ENCODE data around the gene ACHE. TPM values are rescaled to one million over a fixed set of nuclear protein-coding genes. Genes with fewer than 3 reads are reported as not detected.
"Not testable (repeated sequence)": the region's sequence is repeated elsewhere in the genome, so short reads cannot be mapped to it uniquely, and the experiment has no call there.

ACHE gene
- total RNA-seq, 1 donor from 2014 or later: 0.09 TPM

DNA sequence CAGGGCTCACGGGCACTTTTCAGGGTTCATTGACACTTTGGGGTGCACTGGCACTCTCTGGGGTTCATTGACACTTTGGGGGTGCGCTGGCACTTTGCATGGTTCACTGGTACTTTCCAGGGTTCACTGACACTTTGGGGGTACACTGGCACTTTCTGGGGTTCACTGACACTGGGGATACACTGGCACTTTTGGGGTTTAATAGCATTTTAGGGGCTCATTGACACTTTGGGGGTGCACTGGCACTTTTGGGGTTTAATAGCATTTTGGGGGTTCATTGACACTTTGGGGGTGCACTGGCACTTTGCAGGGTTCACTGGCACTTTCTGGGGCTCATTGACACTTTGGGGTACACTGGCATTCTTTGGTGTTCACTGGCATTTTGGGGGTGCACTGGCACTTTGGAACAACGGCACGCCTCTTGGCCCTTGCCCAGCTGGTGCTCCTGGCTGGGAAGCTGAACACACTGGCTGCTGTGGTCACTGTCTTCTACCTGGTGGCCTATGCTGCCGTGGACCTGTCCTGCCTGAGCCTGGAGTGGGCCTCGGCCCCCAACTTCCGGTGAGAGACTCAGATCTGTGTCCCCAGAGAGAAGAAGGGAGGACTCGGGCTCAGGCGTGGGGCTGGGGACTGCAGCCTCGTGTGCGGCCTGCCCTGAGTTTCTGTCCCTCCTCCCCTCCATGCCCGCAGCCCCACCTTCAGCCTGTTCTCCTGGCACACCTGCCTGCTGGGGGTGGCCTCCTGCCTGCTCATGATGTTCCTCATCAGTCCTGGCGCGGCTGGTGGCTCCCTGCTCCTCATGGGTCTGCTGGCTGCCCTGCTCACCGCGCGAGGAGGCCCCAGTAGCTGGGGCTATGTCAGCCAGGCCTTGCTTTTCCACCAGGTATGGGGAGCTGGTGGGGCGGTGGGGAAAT is 34.7 kb downstream of the ACHE start:
- Mint-ChIP-seq H3K27me3 (ENCODE audit: low read depth) (no peaks in the 10 kb centered on the region), H3K27ac (no peak overlapping the region), H3K4me3 (ENCODE audit: low read depth) (no peak overlapping the region), H3K4me1 (ENCODE audit: low read depth) (no peaks in the 10 kb centered on the region), H3K36me3 (ENCODE audit: low read depth) (peaks cover 40% of the 10 kb centered on the region), H3K9me3 (no peaks in the 10 kb centered on the region)
- no peak for DNase-seq (ENCODE audit: low spot score)
- intact Hi-C loops (cut with micrococcal nuclease): no loop called here

GRCh38 chr7:100859856-100860255 is 35.8 kb downstream of the ACHE start:
- H3K36me3 Mint-ChIP-seq (ENCODE audit: low read depth): peaks cover 45% of the 10 kb centered on the region
- intact Hi-C loops (cut with micrococcal nuclease): no loop called here
- no peaks in the 10 kb centered on the region for H3K9me3 Mint-ChIP-seq
- no peaks in the 10 kb centered on the region for H3K27me3 Mint-ChIP-seq (ENCODE audit: low read depth)
- H3K27ac Mint-ChIP-seq: no peak overlapping the region
- H3K4me1 Mint-ChIP-seq (ENCODE audit: low read depth): no peaks in the 10 kb centered on the region
- no peak overlapping the region for H3K4me3 Mint-ChIP-seq (ENCODE audit: low read depth)
- no peak for DNase-seq (ENCODE audit: low spot score)

DNA sequence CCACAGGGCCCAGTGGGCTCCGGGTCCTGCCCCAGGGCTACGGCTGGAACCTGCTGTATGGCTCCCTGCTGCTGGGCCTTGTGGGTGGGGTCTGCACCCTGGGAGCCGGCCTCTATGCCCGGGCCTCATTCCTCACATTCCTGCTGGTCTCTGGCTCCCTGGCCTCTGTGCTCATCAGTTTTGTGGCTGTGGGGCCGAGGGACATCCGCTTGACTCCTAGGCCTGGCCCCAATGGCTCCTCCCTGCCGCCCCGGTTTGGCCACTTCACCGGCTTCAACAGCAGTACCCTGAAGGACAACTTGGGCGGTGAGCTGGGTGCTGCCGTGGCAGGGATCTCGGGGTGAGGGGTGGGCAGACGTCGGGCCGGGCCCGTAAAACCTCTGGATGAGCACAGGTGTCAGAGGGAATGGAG is 38.8 kb downstream of the ACHE start:
- H3K36me3 Mint-ChIP-seq (ENCODE audit: low read depth): peaks cover 29% of the 10 kb centered on the region
- intact Hi-C loops (cut with micrococcal nuclease): no loop called here
- no peak overlapping the region for H3K4me3 Mint-ChIP-seq (ENCODE audit: low read depth)
- DNase-seq (ENCODE audit: low spot score): no peak
- H3K27ac Mint-ChIP-seq: no peak overlapping the region
- no peaks in the 10 kb centered on the region for H3K9me3 Mint-ChIP-seq
- H3K27me3 Mint-ChIP-seq (ENCODE audit: low read depth): no peaks in the 10 kb centered on the region
- H3K4me1 Mint-ChIP-seq (ENCODE audit: low read depth): peaks cover 2% of the 10 kb centered on the region

DNA sequence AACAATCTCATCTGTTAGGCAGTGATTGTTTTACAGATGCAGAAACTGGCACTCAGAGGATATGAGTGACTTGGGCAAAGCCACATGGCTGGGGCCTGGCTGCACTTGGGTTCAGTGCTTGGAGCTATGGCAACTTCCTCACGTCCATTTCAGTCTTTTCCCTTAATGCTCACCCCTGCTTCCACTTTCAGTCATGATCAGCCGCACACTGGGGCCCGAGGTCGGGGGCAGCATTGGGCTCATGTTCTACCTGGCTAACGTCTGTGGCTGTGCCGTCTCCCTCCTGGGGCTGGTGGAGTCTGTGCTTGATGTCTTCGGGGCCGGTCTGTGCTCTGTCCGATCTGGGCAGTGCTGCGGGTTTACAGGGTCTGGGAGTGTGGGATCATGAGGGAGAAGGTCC is 40.2 kb downstream of the ACHE start:
- Mint-ChIP-seq H3K27ac (no peak overlapping the region), H3K4me1 (ENCODE audit: low read depth) (peaks cover 3% of the 10 kb centered on the region), H3K9me3 (no peaks in the 10 kb centered on the region), H3K4me3 (ENCODE audit: low read depth) (no peak overlapping the region), H3K36me3 (ENCODE audit: low read depth) (peaks cover 24% of the 10 kb centered on the region), H3K27me3 (ENCODE audit: low read depth) (no peaks in the 10 kb centered on the region)
- no peak for DNase-seq (ENCODE audit: low spot score)
- intact Hi-C loops (cut with micrococcal nuclease): no loop called here

GRCh38 chr7:100854899-100855298 is 40.8 kb downstream of the ACHE start:
- DNase-seq (ENCODE audit: low spot score); H3K4me3 Mint-ChIP-seq (ENCODE audit: low read depth); H3K27ac Mint-ChIP-seq; H3K9me3 Mint-ChIP-seq; intact Hi-C loops (cut with micrococcal nuclease); H3K27me3 Mint-ChIP-seq (ENCODE audit: low read depth); H3K4me1 Mint-ChIP-seq (ENCODE audit: low read depth): not testable (repeated sequence)
- peaks cover 18% of the 10 kb centered on the region for H3K36me3 Mint-ChIP-seq (ENCODE audit: low read depth)

GRCh38 chr7:100854146-100854895 is 41.4 kb downstream of the ACHE start:
- H3K27ac Mint-ChIP-seq: no peak overlapping the region
- no peaks in the 10 kb centered on the region for H3K27me3 Mint-ChIP-seq (ENCODE audit: low read depth)
- no peaks in the 10 kb centered on the region for H3K9me3 Mint-ChIP-seq
- peak overlapping the region; percentile 93 for H3K4me3 Mint-ChIP-seq (ENCODE audit: low read depth)
- H3K36me3 Mint-ChIP-seq (ENCODE audit: low read depth): peaks cover 14% of the 10 kb centered on the region
- no peak for DNase-seq (ENCODE audit: low spot score)
- intact Hi-C loops (cut with micrococcal nuclease): no loop called here
- H3K4me1 Mint-ChIP-seq (ENCODE audit: low read depth): peaks cover 3% of the 10 kb centered on the region

- H3K4me1 Mint-ChIP-seq (ENCODE audit: low read depth): peaks cover 3% of the 10 kb centered on the region
Measured at GRCh38 chr7:100852048-100852872, 43.4 kb downstream of the ACHE start, which contains the start of gene SLC12A9. Gene SLC12A9 (plus strand): TSS chr7:100852713. CDS start chr7:100854198, 1,485 bp downstream.

GRCh38 chr7:100847360-100847759 is 48.3 kb downstream of the ACHE start:
- DNase-seq (ENCODE audit: low spot score): no peak
- Mint-ChIP-seq H3K4me3 (ENCODE audit: low read depth) (no peak overlapping the region), H3K27ac (no peak overlapping the region), H3K4me1 (ENCODE audit: low read depth) (peaks cover 2% of the 10 kb centered on the region), H3K36me3 (ENCODE audit: low read depth) (no peaks in the 10 kb centered on the region), H3K27me3 (ENCODE audit: low read depth) (no peaks in the 10 kb centered on the region), H3K9me3 (no peaks in the 10 kb centered on the region)
- intact Hi-C loops (cut with micrococcal nuclease): no loop called here

More at GRCh38 chr7:100852048-100852872, 43.4 kb downstream of the ACHE start, which contains the start of gene SLC12A9:
- intact Hi-C loops (cut with micrococcal nuclease): loop anchor here (1.0 kb wide), 2 partner anchors 53 to 147 kb away; no protein-coding TSS in a partner anchor
- Mint-ChIP-seq H3K9me3 (no peaks in the 10 kb centered on the region), H3K36me3 (ENCODE audit: low read depth) (peaks cover 10% of the 10 kb centered on the region), H3K27ac (peak within 1 kb of the TSS; percentile 61), H3K27me3 (ENCODE audit: low read depth) (no peaks in the 10 kb centered on the region), H3K4me3 (ENCODE audit: low read depth) (peak within 1 kb of the TSS; percentile 93)
- peak; percentile 85 for DNase-seq (ENCODE audit: low spot score)

- H3K27ac Mint-ChIP-seq: no peak overlapping the region
- H3K9me3 Mint-ChIP-seq: no peaks in the 10 kb centered on the region
- DNase-seq (ENCODE audit: low spot score): no peak
- peaks cover 8% of the 10 kb centered on the region for H3K27me3 Mint-ChIP-seq (ENCODE audit: low read depth)
- H3K36me3 Mint-ChIP-seq (ENCODE audit: low read depth): no peaks in the 10 kb centered on the region
- H3K4me3 Mint-ChIP-seq (ENCODE audit: low read depth): no peak overlapping the region
- intact Hi-C loops (cut with micrococcal nuclease): no loop called here
- H3K4me1 Mint-ChIP-seq (ENCODE audit: low read depth): peaks cover 13% of the 10 kb centered on the region
Measured at GRCh38 chr7:100840470-100841100, 55.1 kb downstream of the ACHE start.

Other genes with a start within 250 kb of the ACHE start
- gene ACTL6B, start 239.4 kb downstream of the ACHE start, total RNA-seq: not detected in 2 replicates
- 221 and 224 TPM in 2 replicates for gene GNB2, start 222.1 kb downstream of the ACHE start, total RNA-seq
- gene GIGYF1, start 201.6 kb downstream of the ACHE start, total RNA-seq: 51.0 and 53.9 TPM in 2 replicates
- 67.6 and 68.7 TPM in 2 replicates for gene POP7, start 189.8 kb downstream of the ACHE start, total RNA-seq
- 0.14 TPM in 1 of 2 replicates, not detected in the other for gene EPO, start 175.4 kb downstream of the ACHE start, total RNA-seq
- not detected in 2 replicates for gene ZAN, start 162.3 kb downstream of the ACHE start, total RNA-seq
- 2.1 and 2.4 TPM in 2 replicates for gene EPHB4, start 68.4 kb downstream of the ACHE start, total RNA-seq
- gene SLC12A9, start 43.2 kb downstream of the ACHE start, total RNA-seq: 27.3 and 31.6 TPM in 2 replicates
- gene TRIP6, start 28.5 kb downstream of the ACHE start, total RNA-seq: 38.5 and 38.7 TPM in 2 replicates
- 280 and 290 TPM in 2 replicates for gene SRRT, start 20.8 kb downstream of the ACHE start, total RNA-seq
- gene UFSP1, start 6.2 kb downstream of the ACHE start, total RNA-seq: 3.8 and 5.0 TPM in 2 replicates
- gene MUC3A, start 53.6 kb upstream of the ACHE start, total RNA-seq: 0.11 TPM in 1 of 2 replicates, not detected in the other
- 0.85 and 1.4 TPM in 2 replicates for gene MUC12, start 73.7 kb upstream of the ACHE start, total RNA-seq
- gene MUC17, start 124.2 kb upstream of the ACHE start, total RNA-seq: not detected in 2 replicates
- gene TRIM56, start 189.6 kb upstream of the ACHE start, total RNA-seq: 42.6 and 43.8 TPM in 2 replicates
- gene SERPINE1, start 231.2 kb upstream of the ACHE start, total RNA-seq: 0.23 TPM in 2 replicates